LNCAP (cell line): ENCODE data around the gene AP3B1.
A peak's percentile ranks its signal among the peaks of the same experiment; 100 is the strongest.

Experiments used
- TF ChIP-seq, protein P1 (sequence below): fragments of 450-650 bp; IDR thresholded peaks from 2 replicates; pipeline ENCODE4 v1.5.1; 2017; ENCODE audit warnings: mild to moderate bottlenecking

Gene AP3B1

GRCh38 chr5:78137290-78137689 lies 157.2 kb downstream of the AP3B1 start:
- TF ChIP-seq, protein P1, sequence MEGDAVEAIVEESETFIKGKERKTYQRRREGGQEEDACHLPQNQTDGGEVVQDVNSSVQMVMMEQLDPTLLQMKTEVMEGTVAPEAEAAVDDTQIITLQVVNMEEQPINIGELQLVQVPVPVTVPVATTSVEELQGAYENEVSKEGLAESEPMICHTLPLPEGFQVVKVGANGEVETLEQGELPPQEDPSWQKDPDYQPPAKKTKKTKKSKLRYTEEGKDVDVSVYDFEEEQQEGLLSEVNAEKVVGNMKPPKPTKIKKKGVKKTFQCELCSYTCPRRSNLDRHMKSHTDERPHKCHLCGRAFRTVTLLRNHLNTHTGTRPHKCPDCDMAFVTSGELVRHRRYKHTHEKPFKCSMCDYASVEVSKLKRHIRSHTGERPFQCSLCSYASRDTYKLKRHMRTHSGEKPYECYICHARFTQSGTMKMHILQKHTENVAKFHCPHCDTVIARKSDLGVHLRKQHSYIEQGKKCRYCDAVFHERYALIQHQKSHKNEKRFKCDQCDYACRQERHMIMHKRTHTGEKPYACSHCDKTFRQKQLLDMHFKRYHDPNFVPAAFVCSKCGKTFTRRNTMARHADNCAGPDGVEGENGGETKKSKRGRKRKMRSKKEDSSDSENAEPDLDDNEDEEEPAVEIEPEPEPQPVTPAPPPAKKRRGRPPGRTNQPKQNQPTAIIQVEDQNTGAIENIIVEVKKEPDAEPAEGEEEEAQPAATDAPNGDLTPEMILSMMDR = no peak

DNA sequence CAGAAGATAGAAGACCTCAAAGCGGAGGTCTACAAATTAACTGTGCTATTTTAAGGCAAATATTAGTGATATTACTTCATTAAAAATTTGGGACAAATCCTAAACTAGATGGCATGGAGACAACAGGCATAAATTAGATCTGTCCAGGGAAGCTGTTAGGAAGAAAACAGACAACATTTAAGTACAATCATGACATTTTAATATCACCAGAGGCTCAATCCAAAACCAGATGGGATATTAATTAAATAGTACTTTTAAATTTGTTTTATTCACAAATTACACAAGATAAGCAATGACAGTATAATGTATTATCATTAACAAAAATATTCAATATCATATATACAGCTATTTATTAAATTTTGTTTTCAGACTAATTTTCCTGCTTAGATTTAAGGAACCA lies 161.1 kb downstream of the AP3B1 start:
- TF ChIP-seq, protein P1 = no peak

GRCh38 chr5:78132507-78132906 lies 162.0 kb downstream of the AP3B1 start:
- TF ChIP-seq, protein P1 = no peak

DNA sequence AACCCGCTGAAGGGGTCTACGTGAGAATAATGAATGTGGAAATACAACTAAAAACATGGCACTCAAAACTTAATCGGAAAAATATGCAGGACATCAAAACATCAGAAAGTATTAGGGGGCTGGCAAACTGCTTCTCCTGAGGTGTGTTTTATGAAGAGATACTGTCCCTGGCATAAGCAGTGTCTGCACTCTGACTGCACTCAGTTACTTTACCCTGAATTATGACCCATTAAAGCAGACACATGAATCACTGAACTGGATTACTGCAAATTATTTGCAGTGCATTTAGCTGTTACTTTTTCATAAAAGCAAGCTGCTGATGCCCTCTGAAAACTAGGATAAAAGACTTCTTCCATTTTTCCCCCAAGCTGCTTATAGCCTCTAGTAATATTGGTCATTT lies 164.9 kb downstream of the AP3B1 start:
- TF ChIP-seq, protein P1 = no peak

- TF ChIP-seq, protein P1 = peak; percentile 65
Observed at GRCh38 chr5:78127875-78128274, 166.6 kb downstream of the AP3B1 start.

DNA sequence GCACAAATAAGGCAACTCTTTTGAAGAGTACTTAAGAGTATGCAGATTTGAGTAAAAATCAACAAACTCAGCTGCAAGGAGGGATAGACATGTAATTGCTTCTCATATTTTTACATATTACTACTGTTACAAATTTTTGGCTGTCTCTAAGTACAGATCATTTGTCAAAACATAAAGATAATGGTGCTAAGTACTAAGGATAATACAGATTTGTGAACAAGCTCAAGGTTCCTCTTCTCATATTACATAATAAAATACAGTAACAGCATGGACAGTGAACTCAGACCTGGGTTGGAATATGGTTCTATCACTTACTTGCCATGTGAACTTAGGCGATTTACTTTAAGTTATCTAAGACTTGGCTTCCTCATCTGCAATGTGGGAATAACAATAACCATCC lies 168.0 kb downstream of the AP3B1 start:
- TF ChIP-seq, protein P1 = no peak

GRCh38 chr5:78116167-78116566 lies 178.3 kb downstream of the AP3B1 start:
- TF ChIP-seq, protein P1 = no peak

DNA sequence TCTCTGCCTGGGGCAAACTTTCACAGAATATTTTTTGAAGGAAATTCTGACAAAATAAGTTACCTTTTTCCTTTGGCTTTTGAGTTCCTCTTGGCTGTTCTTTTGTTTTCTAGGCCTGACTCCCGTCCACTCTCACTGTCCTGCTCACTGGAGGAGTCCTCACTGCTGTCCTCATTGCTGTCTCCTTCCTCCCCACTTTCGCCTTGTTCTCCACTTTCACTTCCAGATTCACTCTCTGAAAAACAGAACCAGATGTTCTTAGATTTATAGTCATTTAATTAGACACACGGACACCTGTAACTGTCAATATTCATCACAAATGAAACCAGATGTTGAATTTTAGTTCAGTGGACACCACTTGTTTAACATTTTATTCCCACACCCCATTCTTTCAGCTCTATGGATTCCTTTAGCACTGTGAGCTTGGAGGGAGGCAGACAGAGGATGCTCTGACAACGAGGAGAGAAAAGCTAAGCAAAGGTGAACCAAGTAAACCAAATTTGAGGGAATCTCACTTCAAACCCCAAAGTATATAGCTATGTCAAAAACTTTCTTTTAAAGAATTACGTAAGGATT lies 180.7 kb downstream of the AP3B1 start:
- TF ChIP-seq, protein P1 = no peak
